ENCODE data around the gene GOLGA6A.
"Not testable (repeated sequence)": the region's sequence is repeated elsewhere in the genome, so short reads cannot be mapped to it uniquely, and the experiment has no call there.

GOLGA6A gene

GRCh38 chr15:74082450-74082849 lies at the start of gene GOLGA6A:
Gene GOLGA6A (minus strand): TSS chr15:74082550. CDS start chr15:74082509, 41 bp downstream.
- DNase-seq (ENCODE audit: low spot score in 2 of 2); H3K4me1 Mint-ChIP-seq; H3K9me3 Mint-ChIP-seq: not testable (repeated sequence)

GRCh38 chr15:74131628-74132413 lies 49.5 kb upstream of the GOLGA6A start:
- DNase-seq (ENCODE audit: low spot score in 2 of 2): no peak
- H3K4me3 Mint-ChIP-seq: no peak overlapping the region
- H3K9me3 Mint-ChIP-seq: no peaks in the 10 kb centered on the region
- H3K36me3 Mint-ChIP-seq: peaks cover 15% of the 10 kb centered on the region
- no peak for ATAC-seq
- H3K27ac Mint-ChIP-seq: peak overlapping the region; percentile 48
- H3K4me1 Mint-ChIP-seq: peaks cover 34% of the 10 kb centered on the region

More at GRCh38 chr15:74082450-74082849, at the start of gene GOLGA6A:
- not testable (repeated sequence) for H3K36me3 Mint-ChIP-seq, H3K27ac Mint-ChIP-seq, H3K4me3 Mint-ChIP-seq, ATAC-seq

DNA sequence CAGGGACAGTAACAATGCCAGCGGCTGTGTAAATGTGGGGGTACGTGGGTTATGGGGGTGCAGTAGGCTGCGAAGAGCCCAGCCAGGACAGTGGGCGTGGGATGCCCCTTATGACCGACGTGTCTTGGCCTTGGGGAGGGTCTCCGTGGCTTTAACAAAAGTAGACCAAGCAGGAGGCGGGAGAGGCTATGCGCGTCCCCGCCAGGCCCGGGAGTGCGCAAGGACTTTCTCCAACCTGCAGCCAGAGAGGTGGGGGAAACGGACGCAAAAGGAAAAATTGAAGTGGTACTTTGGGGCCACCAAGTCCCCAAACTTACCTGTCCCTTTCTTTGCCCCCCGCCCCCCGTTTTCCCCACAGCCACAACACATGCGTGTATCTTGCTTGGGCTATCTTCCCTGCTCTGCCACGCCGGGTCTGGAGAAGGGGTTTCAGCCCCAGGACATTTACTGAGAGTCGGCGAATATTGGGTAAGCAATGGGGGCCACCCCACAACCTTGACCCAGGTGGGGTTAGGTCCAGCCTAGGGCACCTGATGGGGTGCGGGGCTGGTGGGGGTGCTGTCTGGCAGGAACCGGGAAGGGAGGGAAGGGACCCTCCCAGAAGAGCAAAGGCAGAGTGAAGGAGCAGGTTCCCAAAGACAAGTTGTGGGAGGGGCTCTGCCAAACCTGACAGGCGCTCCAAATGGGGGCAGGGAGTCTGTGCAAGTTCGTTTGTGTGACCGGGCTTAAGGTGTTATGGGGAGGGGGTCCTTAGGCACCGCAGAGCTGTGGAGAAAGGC lies 48.7 kb upstream of the GOLGA6A start:
- Mint-ChIP-seq H3K4me3 (no peak overlapping the region), H3K9me3 (no peaks in the 10 kb centered on the region), H3K27ac (no peak overlapping the region), H3K4me1 (peaks cover 31% of the 10 kb centered on the region), H3K36me3 (peaks cover 15% of the 10 kb centered on the region)
- ATAC-seq (no peak), DNase-seq (ENCODE audit: low spot score in 2 of 2) (no peak)

- DNase-seq (ENCODE audit: low spot score in 2 of 2): no peak
- Mint-ChIP-seq H3K4me3 (no peak within 1 kb of the TSS), H3K4me1 (peaks cover 31% of the 10 kb centered on the region), H3K36me3 (peaks cover 15% of the 10 kb centered on the region), H3K27ac (no peak within 1 kb of the TSS), H3K9me3 (no peaks in the 10 kb centered on the region)
- ATAC-seq: no peak
Measured at GRCh38 chr15:74130155-74130848, 48.0 kb upstream of the GOLGA6A start, which contains the start of gene ISLR2. Gene ISLR2 (plus strand): TSS chr15:74130586. CDS start chr15:74132755, 2,169 bp downstream.

DNA sequence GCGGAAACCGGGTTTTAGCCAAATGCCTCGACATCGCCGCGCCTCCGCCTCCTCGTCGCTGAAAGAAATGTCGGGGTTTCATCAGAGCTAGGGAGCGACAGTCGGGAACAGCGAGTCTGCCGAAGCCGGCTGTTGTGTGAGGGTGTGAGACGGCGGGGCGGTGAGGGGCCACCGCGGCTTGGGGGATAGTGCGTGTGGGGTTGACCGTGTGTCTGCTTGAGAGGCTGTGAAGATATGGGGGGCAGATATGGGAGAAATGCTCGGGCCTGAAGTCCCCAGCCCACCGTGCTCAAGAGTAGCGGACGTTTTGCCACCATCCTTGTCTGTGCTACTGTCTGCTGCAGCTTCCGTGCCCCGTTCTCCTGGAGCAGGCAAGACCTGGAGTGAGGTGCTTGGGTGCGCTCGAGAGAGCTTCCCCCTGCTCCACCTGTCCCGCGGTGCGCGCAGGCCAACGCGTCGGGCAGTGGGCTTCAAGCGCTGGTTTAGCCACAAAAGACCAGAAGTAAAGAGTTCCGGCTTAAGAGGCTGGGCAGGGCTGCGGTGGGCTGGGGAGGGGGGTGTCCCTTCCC lies 47.3 kb upstream of the GOLGA6A start:
- ATAC-seq (no peak), DNase-seq (ENCODE audit: low spot score in 2 of 2) (no peak)
- Mint-ChIP-seq H3K9me3 (no peaks in the 10 kb centered on the region), H3K36me3 (peaks cover 15% of the 10 kb centered on the region), H3K27ac (no peak overlapping the region), H3K4me3 (no peak overlapping the region), H3K4me1 (peaks cover 25% of the 10 kb centered on the region)

- ATAC-seq: no peak
- Mint-ChIP-seq H3K4me1 (peaks cover 21% of the 10 kb centered on the region), H3K36me3 (peaks cover 15% of the 10 kb centered on the region), H3K9me3 (no peaks in the 10 kb centered on the region), H3K27ac (no peak overlapping the region), H3K4me3 (peak overlapping the region; percentile 22)
- peak in 1 of 2 donors; percentile 55 for DNase-seq (ENCODE audit: low spot score in 2 of 2)
Measured at GRCh38 chr15:74128785-74129585, 46.6 kb upstream of the GOLGA6A start.

DNA sequence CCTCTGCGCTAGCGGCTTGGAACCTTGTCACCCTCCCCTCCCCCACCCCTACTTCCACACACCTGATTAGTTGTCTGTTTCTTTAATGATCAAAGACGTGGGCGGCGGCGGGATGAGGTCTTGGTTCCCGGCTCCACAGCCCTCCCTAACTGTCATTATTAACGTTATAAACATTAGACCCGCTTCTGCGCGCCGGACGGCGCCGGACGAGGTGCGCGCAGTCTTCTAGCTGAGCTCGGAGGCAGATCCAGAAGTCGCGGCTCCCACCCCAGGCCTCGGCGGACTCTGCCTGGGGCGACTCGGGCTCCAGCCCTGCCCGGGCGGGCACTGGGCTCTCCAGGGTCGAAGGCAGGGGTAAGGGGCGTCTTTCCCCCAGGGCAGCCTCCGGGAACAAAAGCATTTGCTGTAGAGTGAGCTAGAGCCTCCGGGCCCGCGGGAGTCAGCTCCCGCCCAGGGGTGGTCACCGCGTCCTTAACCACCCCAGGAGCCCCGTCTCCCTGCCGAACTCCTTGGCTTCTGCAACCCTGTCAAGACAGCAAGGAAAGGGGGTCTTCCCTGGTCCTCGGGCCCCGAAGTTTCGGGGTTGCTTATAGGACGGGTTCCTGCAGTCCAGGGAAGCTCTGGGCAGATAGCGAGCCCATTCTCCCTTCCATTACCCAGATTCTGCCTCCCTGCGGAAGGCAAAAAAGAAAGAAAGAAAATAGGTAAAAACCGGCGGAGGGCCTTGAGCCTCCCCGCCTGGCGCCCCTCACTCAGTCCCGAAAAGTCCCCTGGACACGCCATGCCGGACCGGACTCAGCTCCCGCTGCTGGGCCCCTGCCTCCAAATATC lies 45.8 kb upstream of the GOLGA6A start:
- H3K36me3 Mint-ChIP-seq: peaks cover 15% of the 10 kb centered on the region
- peaks cover 21% of the 10 kb centered on the region for H3K4me1 Mint-ChIP-seq
- ATAC-seq (peak; percentile 11), DNase-seq (ENCODE audit: low spot score in 2 of 2) (no peak)
- H3K27ac Mint-ChIP-seq: no peak overlapping the region
- H3K9me3 Mint-ChIP-seq: no peaks in the 10 kb centered on the region
- peak overlapping the region; percentile 22 for H3K4me3 Mint-ChIP-seq

DNA sequence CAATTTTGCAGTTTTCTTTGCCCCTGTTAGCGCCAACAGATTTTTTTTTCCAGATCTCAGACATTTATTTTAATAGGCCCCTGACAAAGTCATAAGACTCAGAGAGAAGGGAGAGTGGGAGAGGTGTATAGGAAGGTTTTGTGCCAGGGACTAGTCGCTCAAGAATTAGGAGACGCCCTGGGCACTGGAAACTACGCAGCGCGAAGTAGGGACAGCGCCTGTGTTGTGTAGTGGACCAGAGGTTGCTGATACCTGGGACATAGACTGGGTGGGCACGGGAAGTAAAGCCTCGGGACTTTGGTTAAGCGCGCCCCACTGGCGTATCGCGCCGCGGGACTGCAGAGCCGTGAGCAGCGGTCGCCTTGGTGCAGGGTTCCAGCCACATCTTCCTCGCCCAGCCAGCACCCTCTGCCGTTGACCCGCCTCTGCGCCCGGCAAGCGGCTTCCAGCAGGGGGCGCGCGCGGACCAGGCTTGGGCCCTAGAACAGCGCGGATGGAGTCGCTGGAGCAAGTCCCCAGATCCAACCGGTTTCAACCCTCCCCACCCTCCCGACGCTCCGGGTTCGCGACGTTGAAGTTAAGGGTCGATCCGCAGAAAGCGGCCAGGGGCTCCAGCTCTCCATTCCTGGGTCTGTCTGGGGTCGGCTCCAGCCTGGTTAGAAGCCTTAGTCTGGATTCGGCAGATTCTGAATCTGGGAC lies 45.1 kb upstream of the GOLGA6A start:
- Mint-ChIP-seq H3K4me3 (peak overlapping the region; percentile 22), H3K4me1 (peaks cover 21% of the 10 kb centered on the region)
- peak; percentile 88 for ATAC-seq

DNA sequence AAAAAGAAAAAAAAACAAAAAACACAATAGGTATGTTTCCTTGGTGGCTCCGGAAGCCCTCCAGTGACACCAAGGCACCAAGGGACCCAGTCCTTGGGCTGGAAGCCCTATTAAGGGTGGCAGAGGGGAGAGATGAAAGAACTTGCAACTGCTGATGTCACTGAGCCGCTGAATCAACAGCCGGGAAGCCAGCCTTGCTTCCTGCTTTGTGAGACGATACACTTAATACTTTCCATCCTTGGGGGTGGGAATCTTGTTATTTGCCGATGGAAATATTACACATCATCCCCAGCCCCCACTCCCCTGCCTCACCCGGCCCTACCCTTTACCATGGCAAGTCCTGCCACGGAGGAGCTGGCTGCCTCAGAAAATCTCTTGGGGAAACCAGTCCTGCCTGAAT lies 42.4 kb upstream of the GOLGA6A start:
- ATAC-seq (no peak), DNase-seq (ENCODE audit: low spot score in 2 of 2) (no peak)
- H3K4me1 Mint-ChIP-seq: peaks cover 12% of the 10 kb centered on the region
- no peak overlapping the region for H3K27ac Mint-ChIP-seq
- H3K9me3 Mint-ChIP-seq: no peaks in the 10 kb centered on the region
- no peak overlapping the region for H3K4me3 Mint-ChIP-seq
- peaks cover 6% of the 10 kb centered on the region for H3K36me3 Mint-ChIP-seq

More for the DNA sequence above, 45.1 kb upstream of the GOLGA6A start:
- H3K36me3 Mint-ChIP-seq: peaks cover 13% of the 10 kb centered on the region
- no peak overlapping the region for H3K27ac Mint-ChIP-seq
- DNase-seq (ENCODE audit: low spot score in 2 of 2): peak; percentile 93 to 95
- H3K9me3 Mint-ChIP-seq: no peaks in the 10 kb centered on the region

DNA sequence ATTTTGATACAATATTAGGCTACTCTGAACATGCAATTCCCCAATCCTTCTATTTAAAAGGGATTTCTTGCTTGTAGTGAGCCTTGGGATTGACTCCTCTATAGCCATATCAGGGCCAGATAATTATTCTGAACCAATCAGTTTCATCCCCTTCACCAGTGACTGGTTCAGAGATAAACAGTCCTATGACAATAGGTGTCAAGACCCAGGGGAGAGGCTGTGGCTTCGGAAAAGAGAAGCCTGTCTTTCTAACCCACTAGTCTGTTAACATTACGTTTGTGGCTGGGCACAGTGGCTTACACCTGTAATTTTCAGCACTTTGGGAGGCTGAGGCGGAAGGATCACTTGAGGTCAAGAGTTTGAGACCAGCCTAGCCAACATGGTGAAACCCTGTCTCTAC lies 41.8 kb upstream of the GOLGA6A start:
- no peak overlapping the region for H3K4me3 Mint-ChIP-seq
- ATAC-seq (no peak), DNase-seq (ENCODE audit: low spot score in 2 of 2) (no peak)
- H3K9me3 Mint-ChIP-seq: no peaks in the 10 kb centered on the region
- peaks cover 7% of the 10 kb centered on the region for H3K4me1 Mint-ChIP-seq
- H3K27ac Mint-ChIP-seq: no peak overlapping the region
- no peaks in the 10 kb centered on the region for H3K36me3 Mint-ChIP-seq

DNA sequence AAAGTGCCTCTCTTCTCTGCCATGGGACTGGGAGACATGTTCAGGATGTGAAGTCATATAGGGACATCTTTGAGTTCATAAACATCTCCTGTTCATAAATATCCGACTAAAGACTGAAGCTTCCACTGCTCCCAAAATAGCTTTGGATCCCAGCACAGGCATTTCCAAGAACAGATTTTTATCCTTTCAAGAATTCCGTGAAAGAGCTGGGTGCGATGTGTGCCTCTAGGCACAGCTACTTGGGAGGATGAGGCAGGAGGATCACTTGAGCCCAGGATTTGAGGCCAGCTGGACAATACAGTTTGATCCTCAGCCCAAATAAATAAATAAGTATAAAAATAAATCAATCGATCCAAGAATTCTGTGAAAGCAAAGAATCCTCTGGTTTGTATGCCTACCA lies 41.3 kb upstream of the GOLGA6A start:
- Mint-ChIP-seq H3K4me1 (peaks cover 1% of the 10 kb centered on the region), H3K36me3 (no peaks in the 10 kb centered on the region), H3K4me3 (no peak overlapping the region), H3K27ac (no peak overlapping the region), H3K9me3 (no peaks in the 10 kb centered on the region)
- DNase-seq (ENCODE audit: low spot score in 2 of 2) (no peak), ATAC-seq (no peak)

- ATAC-seq (no peak), DNase-seq (ENCODE audit: low spot score in 2 of 2) (no peak)
- Mint-ChIP-seq H3K27ac (no peak overlapping the region), H3K9me3 (no peaks in the 10 kb centered on the region), H3K4me1 (no peaks in the 10 kb centered on the region), H3K36me3 (no peaks in the 10 kb centered on the region), H3K4me3 (no peak overlapping the region)
Measured at GRCh38 chr15:74123131-74123429, 40.7 kb upstream of the GOLGA6A start.

DNA sequence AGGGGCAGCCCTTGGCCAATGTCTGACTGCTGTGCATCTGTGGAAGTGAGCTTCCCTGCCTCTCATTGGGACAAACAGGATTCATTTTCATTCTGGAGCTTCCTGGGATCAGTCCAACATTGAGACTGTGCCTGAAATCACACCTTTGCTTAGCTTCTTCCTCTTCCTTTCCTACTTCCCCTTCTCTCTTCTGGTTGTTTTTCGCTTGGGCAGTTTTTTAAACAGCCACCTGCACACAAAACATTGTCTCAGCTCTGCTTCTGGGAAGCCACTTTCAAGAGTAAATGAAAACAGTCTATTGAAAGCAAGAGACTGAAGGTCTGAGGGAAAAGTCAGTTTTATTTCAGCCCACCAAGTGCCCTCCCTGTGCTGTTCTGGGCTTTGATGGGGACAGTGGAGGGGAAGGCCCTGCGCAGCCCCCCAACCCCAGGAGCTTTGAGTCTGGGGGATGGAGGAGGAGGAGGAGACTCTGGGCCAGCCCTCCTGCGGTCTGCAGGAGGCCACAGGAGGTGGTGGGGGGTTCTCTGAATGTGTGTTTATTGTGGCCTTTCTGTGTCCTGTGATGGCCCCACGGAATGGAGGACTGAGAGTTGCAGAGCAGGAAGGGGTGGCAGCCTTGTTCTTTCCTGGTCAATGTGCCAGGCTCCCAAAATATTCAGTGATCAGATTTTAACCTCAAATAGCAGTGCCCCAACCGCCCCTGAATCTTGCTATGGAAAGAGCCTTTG lies 40.2 kb upstream of the GOLGA6A start:
- Mint-ChIP-seq H3K27ac (peak overlapping the region; percentile 29), H3K4me1 (no peaks in the 10 kb centered on the region), H3K9me3 (no peaks in the 10 kb centered on the region), H3K4me3 (no peak overlapping the region), H3K36me3 (no peaks in the 10 kb centered on the region)
- ATAC-seq (no peak), DNase-seq (ENCODE audit: low spot score in 2 of 2) (no peak)
